GM12892 (cell line): Measurements from ENCODE around the gene HBG2.

Experiments
- POLR2A ChIP-seq: IDR thresholded peaks from 2 replicates; pipeline ENCODE4 v1.6.1; 2011; ENCODE audit warnings: low read depth, low read length, control low read depth
- POLR2AphosphoS5 ChIP-seq: IDR thresholded peaks from 2 replicates; pipeline ENCODE4 v1.6.1; 2011; ENCODE audit warnings: low read depth, low read length, control low read depth
- TAF1 ChIP-seq: IDR thresholded peaks from 2 replicates; pipeline ENCODE4 v1.6.1; 2011; ENCODE audit warnings: low read depth, mild to moderate bottlenecking, control low read depth, low read length, borderline replicate concordance

- TF ChIP-seq POLR2A (no peak), POLR2AphosphoS5 (no peak), TAF1 (no peak)
These were observed 1.7 kb downstream of the HBG2 start for GRCh38 chr11:5252919-5253265.
